SK-N-MC (cell line): ENCODE data around the gene DLG2.

Experiments used
- EZH2 ChIP-seq: fragments of 200-600 bp; sonication (generic); IDR thresholded peaks from one replicate; pipeline ENCODE4 v1.6.1; 2017; ENCODE audit warnings: antibody characterized with exemption
- FOXP2 ChIP-seq: optimal IDR thresholded peaks from 2 replicates; pipeline ENCODE3; 2011; ENCODE audit warnings: mild to moderate bottlenecking, moderate library complexity; ENCODE audit not compliant: insufficient read depth; ENCODE audit errors: extremely low read length, control extremely low read depth
- POLR2AphosphoS5 ChIP-seq: IDR thresholded peaks from 2 replicates; pipeline ENCODE4 v1.6.1; 2012; ENCODE audit warnings: mild to moderate bottlenecking, low read depth, low read length, borderline replicate concordance

DNA sequence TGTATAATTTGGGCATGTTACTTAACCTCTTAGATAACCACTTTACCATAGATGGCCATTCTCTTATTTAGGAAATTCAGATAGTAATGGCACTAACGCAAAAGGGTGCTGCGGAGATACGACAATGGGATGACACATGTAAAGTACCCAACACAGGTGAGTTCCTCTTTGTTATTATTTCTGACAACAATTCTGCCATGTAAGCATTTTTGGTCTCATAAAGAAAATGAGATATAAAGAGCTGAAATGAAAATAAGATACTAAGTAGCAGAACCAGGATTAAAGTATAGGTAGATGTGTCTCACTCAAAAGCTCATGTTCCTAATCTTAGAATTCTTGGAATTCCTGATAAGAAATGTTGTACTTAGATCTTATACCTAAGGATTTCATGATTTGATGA lies 2080.8 kb downstream of the DLG2 start:
- TF ChIP-seq EZH2 (no peak), POLR2AphosphoS5 (no peak), FOXP2 (no peak)
